ENCODE measurements around the gene PIGL.

The PIGL gene

DNA sequence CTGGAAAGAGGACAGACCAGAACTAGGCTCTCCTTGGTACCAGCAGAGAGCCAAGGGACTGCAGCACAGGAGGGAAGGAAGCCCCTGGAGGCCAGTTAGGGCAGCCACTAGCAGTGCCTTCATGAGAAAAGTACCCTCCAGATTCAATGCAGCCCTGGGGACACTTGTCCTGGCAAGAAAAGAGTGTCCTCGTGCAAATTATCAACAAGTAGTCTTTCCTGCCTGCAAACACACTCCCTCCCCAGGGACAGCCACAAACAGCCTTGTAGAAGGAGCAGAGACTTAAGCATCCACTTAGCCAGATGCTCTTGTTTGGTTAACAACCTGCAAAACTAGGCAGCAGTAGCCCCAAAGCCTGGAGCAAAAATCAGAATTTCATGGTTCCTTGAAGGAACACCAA is 112.0 kb downstream of the PIGL start:
- TF ChIP-seq, protein P1, sequence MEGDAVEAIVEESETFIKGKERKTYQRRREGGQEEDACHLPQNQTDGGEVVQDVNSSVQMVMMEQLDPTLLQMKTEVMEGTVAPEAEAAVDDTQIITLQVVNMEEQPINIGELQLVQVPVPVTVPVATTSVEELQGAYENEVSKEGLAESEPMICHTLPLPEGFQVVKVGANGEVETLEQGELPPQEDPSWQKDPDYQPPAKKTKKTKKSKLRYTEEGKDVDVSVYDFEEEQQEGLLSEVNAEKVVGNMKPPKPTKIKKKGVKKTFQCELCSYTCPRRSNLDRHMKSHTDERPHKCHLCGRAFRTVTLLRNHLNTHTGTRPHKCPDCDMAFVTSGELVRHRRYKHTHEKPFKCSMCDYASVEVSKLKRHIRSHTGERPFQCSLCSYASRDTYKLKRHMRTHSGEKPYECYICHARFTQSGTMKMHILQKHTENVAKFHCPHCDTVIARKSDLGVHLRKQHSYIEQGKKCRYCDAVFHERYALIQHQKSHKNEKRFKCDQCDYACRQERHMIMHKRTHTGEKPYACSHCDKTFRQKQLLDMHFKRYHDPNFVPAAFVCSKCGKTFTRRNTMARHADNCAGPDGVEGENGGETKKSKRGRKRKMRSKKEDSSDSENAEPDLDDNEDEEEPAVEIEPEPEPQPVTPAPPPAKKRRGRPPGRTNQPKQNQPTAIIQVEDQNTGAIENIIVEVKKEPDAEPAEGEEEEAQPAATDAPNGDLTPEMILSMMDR (IDR thresholded peaks at IDR 0.05; ENCODE audit: low read depth, low read length, missing control alignments), result peak; percentile 9
- no peak overlapping the region for H3K4me3 ChIP-seq (ENCODE audit: low read depth, low read length)
- no peak for DNase-seq (ENCODE audit: low read depth)

DNA sequence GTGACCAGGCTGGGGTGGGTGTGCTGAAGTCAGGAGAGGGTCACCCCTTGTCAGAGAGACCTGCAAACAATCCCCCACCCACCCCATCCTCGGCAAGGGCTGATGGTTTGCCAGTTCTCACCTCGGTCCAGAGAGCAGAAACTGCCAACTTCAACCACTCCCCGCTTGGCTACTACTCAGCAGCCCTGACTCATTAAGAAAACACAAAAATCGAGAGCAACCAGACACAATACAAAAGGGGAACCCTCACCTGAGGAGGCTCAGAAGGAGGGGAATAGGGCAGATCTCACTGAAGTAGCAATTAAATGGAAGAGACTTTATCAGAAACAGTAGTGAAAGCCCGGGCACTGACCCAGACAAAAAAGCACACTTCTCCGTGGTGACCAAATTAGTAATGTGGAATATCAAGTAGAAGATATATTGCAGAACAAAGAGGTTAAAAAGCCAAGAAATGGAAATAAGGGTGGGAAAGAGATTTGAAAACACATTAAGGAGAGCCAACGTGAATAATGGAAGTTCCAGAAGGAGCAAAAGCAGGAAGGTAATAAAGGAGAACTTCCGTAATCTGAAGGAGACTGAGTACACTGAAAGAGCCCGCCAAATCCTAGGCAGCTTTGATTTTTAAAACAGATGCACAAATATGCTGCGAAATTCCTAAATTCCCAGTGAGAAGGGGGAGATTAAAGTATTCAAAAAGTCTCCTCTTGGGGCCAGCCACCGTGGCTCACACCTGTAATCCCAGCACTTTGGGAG is 112.7 kb downstream of the PIGL start:
- TF ChIP-seq, protein P1 (IDR thresholded peaks at IDR 0.05; ENCODE audit: low read depth, low read length, missing control alignments), result no peak
- DNase-seq (ENCODE audit: low read depth), result no peak
- H3K4me3 ChIP-seq (ENCODE audit: low read depth, low read length), result no peak overlapping the region

- no peak for DNase-seq (ENCODE audit: low read depth)
- H3K4me3 ChIP-seq (ENCODE audit: low read depth, low read length), result no peak overlapping the region
- TF ChIP-seq, protein P1 (IDR thresholded peaks at IDR 0.05; ENCODE audit: low read depth, low read length, missing control alignments), result no peak
These were observed 121.4 kb downstream of the PIGL start for GRCh38 chr17:16338391-16338790.

DNA sequence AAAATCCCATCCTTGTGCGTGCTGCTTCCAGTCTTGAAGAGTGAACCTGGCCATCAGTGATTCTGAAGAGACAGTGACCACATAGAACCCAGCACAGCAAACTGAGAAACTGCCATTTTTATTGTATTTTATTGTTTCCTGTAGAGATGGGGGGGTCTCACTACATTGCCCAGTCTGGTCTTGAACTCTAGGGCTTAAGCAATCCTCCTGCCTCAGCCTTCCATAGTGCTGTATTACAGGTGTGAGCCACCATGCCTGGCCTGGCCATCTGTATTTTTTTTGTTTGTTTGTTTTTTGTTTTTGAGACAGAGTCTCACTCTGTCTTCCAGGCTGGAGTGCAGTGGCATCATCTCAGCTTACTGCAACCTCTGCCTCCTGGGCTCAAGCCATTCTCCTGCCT is 122.4 kb downstream of the PIGL start:
- TF ChIP-seq, protein P1 (IDR thresholded peaks at IDR 0.05; ENCODE audit: low read depth, low read length, missing control alignments), result no peak
- DNase-seq (ENCODE audit: low read depth), result no peak
- H3K4me3 ChIP-seq (ENCODE audit: low read depth, low read length), result no peak overlapping the region

DNA sequence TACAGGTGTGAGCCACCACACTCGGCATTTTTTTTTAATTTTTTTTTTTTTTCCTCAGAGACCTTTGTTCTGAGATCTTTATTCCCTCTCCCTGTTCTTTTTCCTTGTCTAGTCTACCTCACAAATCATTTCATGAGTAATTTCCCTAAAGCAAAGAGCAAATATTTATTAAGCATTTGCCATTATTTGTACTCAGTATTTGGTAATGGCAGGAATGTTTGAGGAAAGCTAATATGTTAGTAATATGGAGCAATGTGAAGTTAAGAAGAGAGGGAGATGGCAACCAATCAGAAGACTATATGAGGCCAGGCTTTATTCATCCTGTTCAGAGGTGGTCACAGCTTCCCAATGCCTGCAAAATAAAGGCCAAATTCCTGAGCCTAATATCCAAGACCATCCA is 122.9 kb downstream of the PIGL start:
- DNase-seq (ENCODE audit: low read depth), result no peak
- TF ChIP-seq, protein P1 (IDR thresholded peaks at IDR 0.05; ENCODE audit: low read depth, low read length, missing control alignments), result no peak

GRCh38 chr17:16342979-16343378 is 126.0 kb downstream of the PIGL start:
- TF ChIP-seq, protein P1 (IDR thresholded peaks at IDR 0.05; ENCODE audit: low read depth, low read length, missing control alignments), result no peak
- no peak overlapping the region for H3K4me3 ChIP-seq (ENCODE audit: low read depth, low read length)
- DNase-seq (ENCODE audit: low read depth), result no peak

More for the DNA sequence above, 122.9 kb downstream of the PIGL start:
- H3K4me3 ChIP-seq (ENCODE audit: low read depth, low read length), result no peak overlapping the region

- TF ChIP-seq, protein P1 (IDR thresholded peaks at IDR 0.05; ENCODE audit: low read depth, low read length, missing control alignments), result no peak
- no peak overlapping the region for H3K4me3 ChIP-seq (ENCODE audit: low read depth, low read length)
- no peak for DNase-seq (ENCODE audit: low read depth)
These were observed 126.6 kb downstream of the PIGL start for GRCh38 chr17:16343569-16343968.

Data from GM12864 (cell line).